Erythroblast (primary cell): ENCODE measurements around the gene FAR2.
"Not testable (repeated sequence)": the region's sequence is repeated elsewhere in the genome, so short reads cannot be mapped to it uniquely, and the experiment has no call there.

Source experiments
- DNase-seq, 2 experiments: peaks; one replicate each; lab custom pipeline; 2025; lab: John Stamatoyannopoulos, UW
- GATA1 ChIP-seq: IDR thresholded peaks from 2 replicates; pipeline ENCODE4 v1.6.1; 2011; ENCODE audit warnings: low read depth, mild to moderate bottlenecking, control low read depth, low read length, moderate library complexity
- POLR2A ChIP-seq: IDR thresholded peaks from 2 replicates; pipeline ENCODE4 v1.6.1; 2011; ENCODE audit warnings: mild to moderate bottlenecking, low read length

The FAR2 gene

DNA sequence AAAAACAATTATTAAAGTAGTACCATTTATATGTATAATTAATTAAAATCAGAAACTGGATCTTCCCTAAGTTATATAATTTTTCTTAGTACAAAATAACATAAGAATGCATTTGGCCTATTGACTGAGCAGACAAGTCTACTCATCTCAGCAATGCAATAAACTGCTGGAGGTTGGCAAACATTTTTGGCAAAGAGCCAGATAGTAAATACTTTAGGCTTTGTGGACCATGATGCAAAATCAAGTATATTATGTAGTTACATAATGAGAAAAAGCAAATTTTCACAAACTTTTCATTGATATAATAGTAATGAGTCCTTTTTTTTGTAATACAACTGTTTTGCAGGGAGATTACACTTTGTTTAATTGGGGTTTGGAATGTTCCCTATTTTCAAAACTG is 201.0 kb downstream of the FAR2 start:
- no peak for TF ChIP-seq POLR2A
- no peak for TF ChIP-seq GATA1
- peak; percentile 4 to 23 for DNase-seq

DNA sequence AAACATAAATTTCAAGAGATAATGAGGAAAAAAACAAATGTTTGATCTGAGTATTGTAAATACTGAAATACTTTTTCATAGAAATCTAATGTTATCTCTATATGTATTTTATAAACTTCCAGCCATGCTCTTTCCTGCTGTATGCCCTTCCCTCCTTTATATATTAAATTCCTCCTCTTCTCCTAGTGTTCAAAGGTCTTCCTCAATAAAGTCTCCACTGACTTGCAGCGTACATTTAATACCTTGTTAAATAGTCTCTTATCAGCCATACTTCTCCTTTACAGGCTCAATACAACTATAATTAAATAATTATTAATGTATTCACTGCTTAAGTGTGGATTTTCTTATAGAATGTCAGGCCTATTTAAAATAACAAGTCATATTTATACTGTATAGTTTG is 205.9 kb downstream of the FAR2 start:
- TF ChIP-seq POLR2A = no peak
- TF ChIP-seq GATA1 = no peak
- no peak for DNase-seq

GRCh38 chr12:29365091-29365490 is 216.0 kb downstream of the FAR2 start:
- TF ChIP-seq POLR2A = no peak
- TF ChIP-seq GATA1 = no peak
- DNase-seq = no peak

DNA sequence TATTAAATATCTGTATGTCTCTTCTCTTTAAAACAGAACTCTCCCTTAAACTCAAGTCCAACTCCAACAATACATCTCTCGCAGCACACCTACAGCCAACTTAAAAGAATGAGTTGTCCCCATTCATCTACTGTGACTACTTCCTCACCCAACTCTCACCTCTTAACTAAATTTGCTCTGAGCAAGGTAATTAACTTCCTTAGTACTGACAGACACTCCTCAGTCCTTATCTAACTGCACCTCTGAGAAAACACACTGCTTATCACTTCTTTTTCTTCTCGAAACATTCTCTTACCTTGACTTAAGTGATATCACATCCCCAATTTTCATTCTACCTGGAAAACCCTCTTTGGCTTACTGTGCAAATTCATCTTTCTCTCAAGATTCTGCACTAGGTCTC is 224.9 kb downstream of the FAR2 start:
- no peak for DNase-seq
- TF ChIP-seq POLR2A (no peak), GATA1 (no peak)

- no peak for DNase-seq
- TF ChIP-seq GATA1 = no peak
Measured at GRCh38 chr12:29374913-29375312, 225.8 kb downstream of the FAR2 start.

DNA sequence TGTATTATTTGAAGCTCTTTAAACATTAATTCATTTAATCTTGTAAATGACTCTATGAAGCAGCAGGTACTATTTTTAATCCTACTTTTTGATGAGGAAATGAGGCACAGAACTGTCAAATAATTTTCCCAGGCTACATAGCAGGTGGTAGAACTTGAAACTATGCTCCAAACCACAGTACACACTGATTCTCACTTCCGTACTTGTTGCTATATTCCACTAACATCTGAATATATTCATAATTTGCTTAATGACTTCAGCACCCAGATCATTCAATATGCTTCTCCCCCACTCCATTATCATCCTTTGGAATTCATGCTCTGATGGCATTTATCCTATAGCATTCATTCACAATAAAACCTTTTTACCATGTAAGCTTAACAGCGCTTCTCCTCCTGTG is 227.0 kb downstream of the FAR2 start:
- TF ChIP-seq GATA1 = no peak
- TF ChIP-seq POLR2A = no peak

GRCh38 chr12:29380536-29381523 is 231.8 kb downstream of the FAR2 start, which contains the start of gene ERGIC2:
TSS of gene ERGIC2 (minus strand) at chr12:29381172. CDS start at chr12:29371633, 9,539 bp downstream.
- TF ChIP-seq GATA1 = no peak
- peak; percentile 87 for TF ChIP-seq POLR2A
- peak; percentile 98 to 99 for DNase-seq

More for the DNA sequence above, 227.0 kb downstream of the FAR2 start:
- no peak for DNase-seq

DNA sequence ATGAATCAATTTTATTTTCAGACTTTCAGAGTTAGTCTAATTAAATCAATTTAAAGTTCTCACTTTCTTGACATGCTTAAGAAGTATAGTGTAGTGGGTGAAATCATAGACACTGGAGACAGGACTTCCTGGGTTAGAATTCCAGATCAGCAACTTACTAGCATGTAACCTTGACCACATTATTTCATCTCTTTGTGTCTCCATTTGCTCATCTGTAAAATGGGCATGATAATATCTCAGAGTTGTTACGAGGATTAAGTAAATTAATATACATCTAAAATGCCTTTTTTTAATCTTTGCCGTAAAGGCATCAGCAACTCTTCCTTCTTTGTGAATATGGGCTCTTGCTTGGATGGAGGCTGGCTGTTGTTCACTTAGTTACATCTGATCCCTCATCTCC is 233.2 kb downstream of the FAR2 start:
- TF ChIP-seq GATA1 (no peak), POLR2A (no peak)
- DNase-seq = no peak

GRCh38 chr12:29385194-29385593 is 236.1 kb downstream of the FAR2 start:
- DNase-seq = not testable (repeated sequence)
